ENCODE results near the gene FA2H. TPM values are rescaled to one million over a fixed set of nuclear protein-coding genes. Genes with fewer than 3 reads are reported as not detected.

Gene FA2H
- total and polyA plus RNA-seq, 10 of the 15 experiments (the other 5 are each of a cell fraction or from before 2014, with no cell fraction given): 0.05 to 0.73 (median 0.51) TPM; not detected in 3

DNA sequence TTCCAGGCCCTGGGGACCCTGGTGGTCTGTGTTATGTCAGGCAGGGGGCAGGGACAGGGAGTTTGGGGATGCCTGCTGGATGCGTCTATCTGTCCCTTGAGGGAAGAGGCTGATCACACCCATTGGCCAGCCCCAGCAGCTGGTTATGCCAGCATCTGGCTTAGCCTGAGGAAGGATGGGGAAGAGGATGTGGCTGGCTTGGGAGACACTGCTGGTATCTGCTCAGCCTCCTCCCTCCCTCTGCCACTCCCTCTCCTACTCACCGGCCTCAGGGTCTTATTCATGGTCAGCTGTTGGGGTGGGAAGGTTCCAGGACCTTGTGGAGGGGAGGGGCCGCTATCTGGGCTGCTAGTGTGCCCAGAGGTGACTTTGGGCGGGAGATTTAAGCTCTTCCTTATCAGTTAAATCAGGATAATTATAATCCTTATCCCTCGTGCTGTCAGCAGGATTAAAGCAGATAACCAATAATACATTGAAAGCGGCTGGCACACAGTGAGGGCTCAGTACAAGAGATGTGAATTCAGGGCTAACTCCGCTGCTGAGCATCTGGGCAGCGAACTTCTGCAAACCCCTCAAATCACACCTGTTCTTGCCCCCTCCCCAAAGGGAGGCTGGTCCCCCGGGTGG, 38.0 kb downstream of the FA2H start:
- Histone ChIP-seq H3K36me3 (ENCODE audit: control insufficient read depth in 2 of 2, insufficient read depth in 2 of 2, low read length in 1 of 2) (no peaks in the 10 kb centered on the region), H3K4me2 (ENCODE audit: control insufficient read depth, insufficient read depth) (no peak overlapping the region), H3K79me2 (ENCODE audit: control insufficient read depth, insufficient read depth, low read length) (no peaks in the 10 kb centered on the region), H4K20me1 (ENCODE audit: control insufficient read depth, insufficient read depth) (no peaks in the 10 kb centered on the region), H3K4me3 (no peak overlapping the region), H3K9ac (ENCODE audit: control insufficient read depth, insufficient read depth, low read length) (no peak overlapping the region), H3K27me3 (replicated peaks in 1 of 2; ENCODE audit: control insufficient read depth in 2 of 2, insufficient read depth in 2 of 2, low read length in 1 of 2) (peaks cover 0 to 1% of the 10 kb centered on the region in 2 experiments; a peak in 1 of 4 replicates), H2AFZ (ENCODE audit: control insufficient read depth, low read depth, low read length) (no peak overlapping the region), H3K27ac (ENCODE audit: control insufficient read depth, insufficient read depth) (no peak overlapping the region), H3K4me1 (ENCODE audit: control insufficient read depth, insufficient read depth, low read length) (no peaks in the 10 kb centered on the region), H3K9me3 (replicated peaks; ENCODE audit: control insufficient read depth, insufficient read depth, low read length) (no peaks in the 10 kb centered on the region)
- BruUV-seq (replicated peaks): no TSS peak
- RAD21 ChIA-PET (ENCODE audit: unreplicated experiment): no interaction called here
- POLR2A ChIA-PET: interaction anchor here (0.6 kb wide), 1 partner anchor 547 kb away, joined by 3 read pairs; no protein-coding TSS in a partner anchor
- CTCF ChIA-PET: no interaction called here
- DNase-seq (ENCODE audit: low read depth, low spot score) (no peak), FAIRE-seq (no peak), ATAC-seq (no peak)
- SMC1A ChIA-PET (ENCODE audit: uncharacterized antibody, unreplicated experiment): no interaction called here
- 30% methylated on average over 9 of the region's 9 CpGs for WGBS (ENCODE audit: insufficient coverage, insufficient replicate concordance, low lambda C conversion rate, missing lambda C conversion rate)
- in situ Hi-C loops (cut with MboI) (no loop called here), intact Hi-C loops (cut with micrococcal nuclease; ENCODE audit: unreplicated experiment) (no loop called here)
- no peak for TF ChIP-seq EP300 (IDR thresholded peaks at IDR 0.05; ENCODE audit: borderline replicate concordance in 1 of 2, control insufficient read depth in 1 of 2, low read depth in 2 of 2, low read length in 2 of 2)
- TF ChIP-seq WRNIP1 (IDR thresholded peaks at IDR 0.05; ENCODE audit: borderline replicate concordance, low read depth, low read length): no peak
- TF ChIP-seq ZBED1 (IDR thresholded peaks at IDR 0.05; ENCODE audit: borderline replicate concordance): no peak
- TF ChIP-seq KAT2A (conservative IDR thresholded peaks at IDR 0.05; ENCODE audit: control insufficient read depth, low read depth, low read length): no peak
- TF ChIP-seq, protein P1, sequence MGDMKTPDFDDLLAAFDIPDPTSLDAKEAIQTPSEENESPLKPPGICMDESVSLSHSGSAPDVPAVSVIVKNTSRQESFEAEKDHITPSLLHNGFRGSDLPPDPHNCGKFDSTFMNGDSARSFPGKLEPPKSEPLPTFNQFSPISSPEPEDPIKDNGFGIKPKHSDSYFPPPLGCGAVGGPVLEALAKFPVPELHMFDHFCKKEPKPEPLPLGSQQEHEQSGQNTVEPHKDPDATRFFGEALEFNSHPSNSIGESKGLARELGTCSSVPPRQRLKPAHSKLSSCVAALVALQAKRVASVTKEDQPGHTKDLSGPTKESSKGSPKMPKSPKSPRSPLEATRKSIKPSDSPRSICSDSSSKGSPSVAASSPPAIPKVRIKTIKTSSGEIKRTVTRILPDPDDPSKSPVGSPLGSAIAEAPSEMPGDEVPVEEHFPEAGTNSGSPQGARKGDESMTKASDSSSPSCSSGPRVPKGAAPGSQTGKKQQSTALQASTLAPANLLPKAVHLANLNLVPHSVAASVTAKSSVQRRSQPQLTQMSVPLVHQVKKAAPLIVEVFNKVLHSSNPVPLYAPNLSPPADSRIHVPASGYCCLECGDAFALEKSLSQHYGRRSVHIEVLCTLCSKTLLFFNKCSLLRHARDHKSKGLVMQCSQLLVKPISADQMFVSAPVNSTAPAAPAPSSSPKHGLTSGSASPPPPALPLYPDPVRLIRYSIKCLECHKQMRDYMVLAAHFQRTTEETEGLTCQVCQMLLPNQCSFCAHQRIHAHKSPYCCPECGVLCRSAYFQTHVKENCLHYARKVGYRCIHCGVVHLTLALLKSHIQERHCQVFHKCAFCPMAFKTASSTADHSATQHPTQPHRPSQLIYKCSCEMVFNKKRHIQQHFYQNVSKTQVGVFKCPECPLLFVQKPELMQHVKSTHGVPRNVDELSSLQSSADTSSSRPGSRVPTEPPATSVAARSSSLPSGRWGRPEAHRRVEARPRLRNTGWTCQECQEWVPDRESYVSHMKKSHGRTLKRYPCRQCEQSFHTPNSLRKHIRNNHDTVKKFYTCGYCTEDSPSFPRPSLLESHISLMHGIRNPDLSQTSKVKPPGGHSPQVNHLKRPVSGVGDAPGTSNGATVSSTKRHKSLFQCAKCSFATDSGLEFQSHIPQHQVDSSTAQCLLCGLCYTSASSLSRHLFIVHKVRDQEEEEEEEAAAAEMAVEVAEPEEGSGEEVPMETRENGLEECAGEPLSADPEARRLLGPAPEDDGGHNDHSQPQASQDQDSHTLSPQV (IDR thresholded peaks at IDR 0.05): no peak
- no peak for TF ChIP-seq RCOR1 (conservative IDR thresholded peaks at IDR 0.05; ENCODE audit: low read depth, low read length)
- no peak for TF ChIP-seq JUNB (IDR thresholded peaks at IDR 0.05)
- TF ChIP-seq POLR2A (IDR thresholded peaks at IDR 0.05; ENCODE audit: low read depth, low read length): no peak
- TF ChIP-seq POU2F2 (IDR thresholded peaks at IDR 0.05; ENCODE audit: borderline replicate concordance, low read depth, low read length): no peak
- no peak for TF ChIP-seq HDGF (IDR thresholded peaks at IDR 0.05)
- no peak for TF ChIP-seq NRF1 (conservative IDR thresholded peaks at IDR 0.05; ENCODE audit: low read depth, low read length)
- no peak for TF ChIP-seq SIX5 (IDR thresholded peaks at IDR 0.05; ENCODE audit: low read depth, low read length, severe bottlenecking)
- no peak for TF ChIP-seq BRCA1 (IDR thresholded peaks at IDR 0.05; ENCODE audit: low read depth, low read length)
- no peak for TF ChIP-seq SUZ12 (IDR thresholded peaks at IDR 0.05; ENCODE audit: unreplicated experiment)
- no peak for TF ChIP-seq CHD1 (IDR thresholded peaks at IDR 0.05; ENCODE audit: low read depth, low read length)
